NCI-H524 (cell line): ENCODE measurements around the gene CISTR.
"Not testable (repeated sequence)": the region's sequence is repeated elsewhere in the genome, so short reads cannot be mapped to it uniquely, and the experiment has no call there.

ENCODE experiments used
- DNase-seq, 2 experiments: peaks; one replicate each; lab custom pipeline; 2025; lab: John Stamatoyannopoulos, UW

CISTR gene

DNA sequence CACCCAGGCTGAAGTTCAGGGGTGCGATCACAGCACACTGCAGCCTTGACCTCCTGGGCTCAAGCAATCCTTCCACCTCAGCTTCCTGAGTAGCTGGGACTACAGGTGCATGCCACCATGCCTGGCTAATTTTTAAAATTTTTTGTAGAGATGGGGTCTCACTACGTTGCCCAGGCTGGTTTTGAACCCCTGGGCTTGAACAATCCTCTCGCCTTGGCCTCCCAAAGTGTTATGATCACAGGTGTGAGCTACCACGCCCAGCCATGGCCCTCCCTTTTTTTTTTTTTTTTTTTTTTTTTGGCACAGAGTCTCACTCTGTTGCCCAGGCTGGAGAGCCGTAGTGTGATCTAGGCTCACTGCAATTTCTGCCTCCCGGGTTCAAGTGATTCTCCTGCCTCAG, 33.2 kb downstream of the CISTR start:
- DNase-seq, result not testable (repeated sequence)

DNA sequence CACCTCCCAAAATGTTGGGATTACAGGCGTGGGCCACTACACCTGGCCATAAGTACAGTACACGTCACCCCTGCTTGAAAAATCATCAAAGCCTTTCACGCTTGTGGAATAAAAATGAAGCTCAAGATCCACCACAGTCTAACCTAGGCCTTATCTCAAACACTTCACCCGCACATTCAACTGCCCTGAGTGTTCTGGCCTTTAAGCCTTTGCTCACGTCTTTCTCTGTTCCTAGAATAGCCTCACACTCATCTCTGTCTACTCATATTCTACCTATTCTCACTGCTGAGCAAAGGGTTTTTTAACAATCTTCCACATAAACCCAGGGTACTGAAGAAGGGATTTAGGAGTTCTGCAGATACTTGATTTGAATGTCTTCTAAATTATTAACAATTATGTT, 34.5 kb downstream of the CISTR start:
- DNase-seq, result no peak

DNA sequence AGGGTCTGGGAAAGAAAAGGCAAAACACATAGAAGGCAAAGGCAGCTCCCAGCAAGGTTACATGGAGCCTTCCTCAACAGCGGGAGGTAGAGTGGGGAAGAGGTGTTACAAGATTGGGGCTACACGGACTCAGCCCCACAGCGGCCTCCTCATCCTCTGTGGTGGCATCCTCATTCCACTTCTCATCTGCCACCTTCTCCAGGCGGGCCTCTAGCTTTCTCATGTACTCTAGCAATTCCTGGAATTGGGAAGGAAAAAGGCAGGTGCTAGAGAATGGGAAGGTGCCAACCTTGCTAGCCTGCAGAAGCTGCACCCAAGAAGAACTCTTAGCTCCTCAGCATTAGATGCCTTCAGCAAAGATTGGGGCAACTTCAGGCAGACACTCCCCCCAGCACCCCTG, 37.8 kb downstream of the CISTR start:
- DNase-seq, result no peak

- DNase-seq, result no peak
Observed at GRCh38 chr12:53713516-53713915, 38.3 kb downstream of the CISTR start.

DNA sequence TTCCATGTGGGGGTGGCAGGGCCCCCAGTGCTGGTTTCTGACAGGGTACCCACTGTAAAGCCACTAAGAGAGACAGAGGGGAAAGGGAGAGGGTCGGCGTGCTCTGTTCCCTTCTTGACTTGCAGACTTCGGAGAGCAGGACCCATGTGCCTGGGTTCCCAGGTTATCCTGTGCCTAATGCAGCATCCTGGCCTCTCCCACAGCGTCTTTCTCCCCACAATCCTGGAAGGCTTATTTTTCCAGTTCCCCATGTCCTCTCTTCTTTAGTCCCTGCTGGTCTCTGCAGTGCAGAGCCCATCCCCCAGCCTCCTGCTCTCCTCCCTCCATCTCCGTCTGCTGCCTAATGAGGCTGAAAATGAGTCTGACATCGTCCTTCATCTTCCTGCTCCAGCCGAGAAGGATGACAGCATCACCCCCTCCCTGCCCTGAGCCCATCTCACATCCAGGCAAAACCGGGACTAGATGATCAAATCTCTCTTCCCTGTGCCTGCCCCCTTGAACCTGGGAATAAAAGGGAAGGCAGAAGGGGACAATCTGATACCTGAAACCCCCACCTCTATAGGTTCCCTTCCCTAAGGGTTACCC, 39.6 kb downstream of the CISTR start:
- DNase-seq, result no peak

GRCh38 chr12:53710091-53710490, 41.7 kb downstream of the CISTR start:
- no peak for DNase-seq

GRCh38 chr12:53709671-53710070, 42.1 kb downstream of the CISTR start:
- no peak for DNase-seq

DNA sequence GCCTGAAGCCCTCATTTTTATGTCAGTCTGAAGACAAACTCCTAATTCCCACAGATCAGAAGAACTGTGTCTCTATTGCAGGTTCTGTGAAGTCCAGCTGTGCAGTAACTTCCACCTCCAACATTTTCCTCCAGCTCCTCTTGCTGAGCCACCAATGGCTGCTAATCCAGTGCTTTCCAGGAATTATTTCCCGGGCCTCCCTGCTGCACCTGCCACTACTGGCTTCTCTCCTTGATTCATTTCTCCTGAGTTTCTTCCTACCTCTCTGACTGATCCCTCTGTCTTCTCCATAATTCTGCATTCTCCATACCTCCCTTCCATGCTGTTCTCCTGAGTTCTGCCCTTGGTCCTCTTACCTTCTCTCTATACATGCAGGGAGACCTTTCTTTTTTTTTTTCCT, 45.7 kb downstream of the CISTR start:
- no peak for DNase-seq

DNA sequence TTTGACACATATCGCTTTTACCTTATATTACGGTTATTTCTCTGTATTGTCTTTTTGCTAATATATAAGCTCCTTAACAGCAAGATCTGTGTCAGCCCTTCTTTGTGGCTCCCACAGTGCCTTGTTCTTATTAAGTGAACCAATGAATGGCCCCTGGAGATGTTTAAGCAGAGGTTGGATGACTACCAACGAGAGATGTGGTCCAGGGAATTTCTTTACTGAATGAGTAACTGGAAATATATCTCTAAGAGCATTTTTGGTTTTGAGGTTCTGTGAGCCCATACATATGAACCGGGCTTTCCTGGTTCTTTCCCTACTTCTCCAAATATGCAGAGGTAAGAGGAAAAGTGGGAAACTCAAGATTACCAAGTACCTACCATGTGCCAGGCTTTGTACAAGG, 48.0 kb downstream of the CISTR start:
- DNase-seq, result no peak

GRCh38 chr12:53701518-53702264, 50.1 kb downstream of the CISTR start:
- peak; percentile 49 to 69 for DNase-seq

GRCh38 chr12:53700567-53700966, 51.2 kb downstream of the CISTR start:
- DNase-seq, result peak; percentile 38 to 77

DNA sequence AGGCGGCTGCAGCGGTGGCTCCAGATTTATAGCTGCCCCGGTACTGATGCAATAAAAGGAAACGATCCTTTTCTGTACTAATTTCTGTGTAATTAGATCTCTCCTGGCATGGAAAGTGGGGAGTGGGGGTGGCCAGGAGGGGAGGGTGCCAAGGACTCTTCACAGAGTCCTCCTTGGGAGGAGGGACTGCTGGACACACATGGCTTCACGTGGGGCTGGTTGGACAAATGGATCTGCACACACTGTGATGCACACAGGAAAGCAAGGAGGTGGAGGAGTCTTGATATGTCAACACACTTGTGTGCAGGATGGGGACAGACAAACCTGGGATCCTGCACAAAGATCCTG, 52.1 kb downstream of the CISTR start:
- no peak for DNase-seq

GRCh38 chr12:53698948-53699677, 52.7 kb downstream of the CISTR start:
- no peak for DNase-seq

- DNase-seq, result no peak
Observed at GRCh38 chr12:53696655-53697331, 55.0 kb downstream of the CISTR start.
